Gastroesophageal sphincter (tissue), 3 donors: ENCODE measurements around the gene KRTAP19-6.

Experiments
- CTCF ChIP-seq, 4 experiments: fragments of 200-600 bp in 2 of 4; fragments of 450-650 bp in 2 of 4; sonication (generic) in 1 of 4; IDR thresholded peaks; one replicate each; pipeline ENCODE4 v1.5.1; 2017 to 2019; ENCODE audit warnings: antibody characterized with exemption in 4 of 4, mild to moderate bottlenecking in 2 of 4, moderate library complexity in 2 of 4
- EP300 ChIP-seq: sonication (generic); formaldehyde crosslinking; IDR thresholded peaks from one replicate; pipeline ENCODE4 v1.6.1; 2017; ENCODE audit warnings: antibody characterized with exemption, mild to moderate bottlenecking
- POLR2A ChIP-seq, 2 donors: fragments of 450-650 bp; IDR thresholded peaks; one replicate each; pipeline ENCODE4 v1.6.1; 2017; ENCODE audit warnings: antibody characterized with exemption in 2 of 2, mild to moderate bottlenecking in 2 of 2, moderate library complexity in 1 of 2
- POLR2AphosphoS5 ChIP-seq: sonication (generic); formaldehyde crosslinking; IDR thresholded peaks from one replicate; pipeline ENCODE4 v1.6.1; 2017; ENCODE audit warnings: antibody characterized with exemption

- no peak for TF ChIP-seq CTCF (IDR thresholded peaks at IDR 0.05)
- TF ChIP-seq POLR2A (IDR thresholded peaks at IDR 0.05), result no peak
- TF ChIP-seq POLR2AphosphoS5, result no peak
- no peak for TF ChIP-seq EP300
Measured at GRCh38 chr21:30555095-30555494, 13.4 kb upstream of the KRTAP19-6 start.
